DMS 273 treated with DMSO at 0.1 percent for 48 hours (cell line): ENCODE data around the gene SYTL1.

Experiments used
- DNase-seq: peaks from one replicate; lab custom pipeline; 2025; lab: John Stamatoyannopoulos, UW

The SYTL1 gene, protein sequence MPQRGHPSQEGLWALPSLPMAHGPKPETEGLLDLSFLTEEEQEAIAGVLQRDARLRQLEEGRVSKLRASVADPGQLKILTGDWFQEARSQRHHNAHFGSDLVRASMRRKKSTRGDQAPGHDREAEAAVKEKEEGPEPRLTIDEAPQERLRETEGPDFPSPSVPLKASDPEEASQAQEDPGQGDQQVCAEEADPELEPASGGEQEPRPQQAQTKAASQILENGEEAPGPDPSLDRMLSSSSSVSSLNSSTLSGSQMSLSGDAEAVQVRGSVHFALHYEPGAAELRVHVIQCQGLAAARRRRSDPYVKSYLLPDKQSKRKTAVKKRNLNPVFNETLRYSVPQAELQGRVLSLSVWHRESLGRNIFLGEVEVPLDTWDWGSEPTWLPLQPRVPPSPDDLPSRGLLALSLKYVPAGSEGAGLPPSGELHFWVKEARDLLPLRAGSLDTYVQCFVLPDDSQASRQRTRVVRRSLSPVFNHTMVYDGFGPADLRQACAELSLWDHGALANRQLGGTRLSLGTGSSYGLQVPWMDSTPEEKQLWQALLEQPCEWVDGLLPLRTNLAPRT

GRCh38 chr1:27341525-27342252, at the start of gene SYTL1:
TSS of gene SYTL1 (plus strand) at chr1:27342022. CDS start at chr1:27345335, 3,313 bp downstream.
- peak; percentile 47 for DNase-seq

- no peak for DNase-seq
Observed at GRCh38 chr1:27292106-27292505, 49.7 kb upstream of the SYTL1 start.

DNA sequence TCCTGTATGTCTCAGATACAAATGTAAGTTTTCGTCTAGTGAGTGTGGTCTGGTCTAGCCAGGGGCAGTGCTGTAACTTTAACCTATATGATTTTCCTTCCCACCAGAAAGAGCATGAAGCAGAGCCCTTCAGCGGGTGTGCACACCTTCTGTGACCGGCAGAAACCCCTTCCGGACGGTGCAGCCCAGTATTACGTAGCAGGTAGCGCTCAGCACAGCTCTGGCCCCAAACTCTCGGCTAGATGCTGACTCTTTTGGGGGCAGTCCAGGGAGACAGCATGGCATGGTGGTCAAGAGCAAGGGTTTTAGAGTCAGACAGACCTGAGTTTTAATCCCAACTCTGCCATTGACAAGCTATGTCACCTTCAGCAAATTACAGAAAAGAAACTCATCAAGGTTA, 47.9 kb upstream of the SYTL1 start:
- no peak for DNase-seq

- DNase-seq = no peak
Observed at GRCh38 chr1:27296773-27297291, 45.0 kb upstream of the SYTL1 start.

DNA sequence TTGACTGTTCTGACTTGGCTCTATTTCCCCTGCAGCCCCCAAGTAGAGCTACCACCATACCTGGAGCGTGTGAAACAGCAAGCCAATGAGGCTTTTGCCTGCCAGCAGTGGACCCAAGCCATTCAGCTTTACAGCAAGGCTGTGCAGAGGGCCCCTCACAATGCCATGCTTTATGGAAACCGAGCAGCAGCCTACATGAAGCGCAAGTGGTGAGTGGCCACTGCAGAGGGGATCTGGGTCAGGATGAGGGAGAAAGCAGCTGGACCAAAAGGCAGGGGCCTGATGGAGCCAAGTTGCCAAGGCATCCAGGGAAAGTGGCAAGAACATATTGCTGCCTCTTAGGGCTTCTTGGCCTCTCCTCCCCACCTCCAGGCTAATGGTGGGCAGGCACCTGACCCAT, 43.9 kb upstream of the SYTL1 start:
- DNase-seq = no peak

GRCh38 chr1:27298632-27299384, 43.0 kb upstream of the SYTL1 start:
- peak; percentile 28 for DNase-seq

- DNase-seq = no peak
Observed at GRCh38 chr1:27299385-27300271, 42.2 kb upstream of the SYTL1 start.

GRCh38 chr1:27300341-27301051, 41.3 kb upstream of the SYTL1 start:
- DNase-seq = peak; percentile 89

DNA sequence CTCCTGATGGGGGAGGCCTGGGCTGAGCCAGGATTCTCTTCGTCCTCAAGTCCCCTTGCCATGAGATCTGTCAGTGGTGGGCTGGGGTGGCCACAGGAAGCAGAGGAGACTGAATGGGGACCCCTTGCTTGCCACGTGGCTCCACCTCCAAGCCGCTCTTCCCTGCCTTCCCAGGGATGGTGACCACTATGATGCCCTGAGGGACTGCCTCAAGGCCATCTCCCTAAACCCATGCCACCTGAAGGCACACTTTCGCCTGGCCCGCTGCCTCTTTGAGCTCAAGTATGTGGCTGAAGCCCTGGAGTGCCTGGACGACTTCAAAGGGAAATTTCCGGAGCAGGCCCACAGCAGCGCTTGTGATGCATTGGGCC, 40.8 kb upstream of the SYTL1 start:
- DNase-seq = no peak

DNA sequence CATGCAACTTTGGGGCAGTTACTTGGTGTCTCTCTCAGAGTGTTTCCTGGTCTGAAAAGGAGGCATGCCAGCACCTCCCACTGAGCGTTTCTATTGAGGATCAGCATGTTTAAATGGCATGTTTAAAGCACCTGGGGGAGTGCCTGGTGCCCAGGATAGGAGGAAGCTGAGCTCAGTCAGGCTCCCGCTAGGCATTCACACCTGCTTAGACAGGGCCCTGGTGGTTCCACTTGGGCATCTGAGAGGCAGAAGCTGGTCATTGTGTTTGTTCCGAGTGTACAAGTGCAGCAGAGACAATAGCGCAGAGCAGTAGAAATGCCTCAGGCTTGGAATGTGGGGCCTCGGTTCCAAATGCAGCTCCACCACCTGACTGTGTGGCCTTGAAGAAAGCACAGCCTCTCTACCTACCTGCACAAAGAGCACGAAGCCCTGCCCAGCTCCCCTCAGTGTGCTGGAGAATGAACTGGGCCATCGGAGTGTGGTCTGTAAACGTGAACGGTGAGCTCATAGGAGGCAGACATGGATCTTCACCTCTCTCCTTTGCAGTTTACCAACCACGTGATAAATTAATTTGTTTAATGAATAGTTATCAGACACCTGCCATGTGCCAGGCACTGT, 40.1 kb upstream of the SYTL1 start:
- DNase-seq = no peak

GRCh38 chr1:27302612-27303011, 39.2 kb upstream of the SYTL1 start:
- no peak for DNase-seq

- no peak for DNase-seq
Observed at GRCh38 chr1:27303509-27303908, 38.3 kb upstream of the SYTL1 start.

DNA sequence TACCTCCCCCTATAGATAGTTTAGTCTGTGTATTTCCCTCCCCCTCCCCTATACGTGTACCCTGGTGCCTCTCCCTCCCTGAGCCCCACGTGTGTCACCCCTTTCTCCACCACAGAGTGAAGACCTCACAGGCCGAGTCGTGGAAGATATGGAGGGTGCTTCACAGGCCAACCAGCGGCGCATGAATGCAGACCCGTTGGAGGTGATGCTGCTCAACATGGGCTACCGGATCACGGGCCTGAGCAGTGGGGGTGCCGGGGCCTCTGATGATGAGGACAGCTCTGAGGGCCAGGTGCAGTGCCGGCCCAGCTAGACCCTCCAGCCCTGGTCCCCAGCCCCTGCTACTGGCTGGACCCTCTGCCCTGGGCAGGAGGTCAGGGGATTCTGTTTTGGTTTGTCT, 35.8 kb upstream of the SYTL1 start:
- DNase-seq = no peak

GRCh38 chr1:27306892-27307761, 34.7 kb upstream of the SYTL1 start:
- DNase-seq = no peak

GRCh38 chr1:27307874-27308598, 33.8 kb upstream of the SYTL1 start:
- no peak for DNase-seq

DNA sequence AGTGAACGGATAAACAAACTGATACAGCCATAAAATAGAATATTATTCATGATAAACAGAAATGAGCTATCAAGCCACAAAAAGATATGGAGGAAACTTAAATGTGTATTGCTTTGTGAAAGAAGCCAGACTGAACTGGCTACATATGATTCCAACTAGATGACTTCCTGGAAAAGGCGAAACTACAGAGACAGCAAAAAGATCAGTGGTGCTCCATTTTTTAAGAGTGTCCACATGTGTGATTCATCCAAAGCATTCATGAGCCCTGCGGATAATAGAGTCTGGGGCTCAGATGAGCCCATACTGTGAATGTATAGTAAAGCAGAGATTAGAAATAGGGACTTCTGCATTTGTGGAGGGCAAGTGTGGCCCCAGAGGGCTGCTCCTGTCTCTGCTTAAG, 27.7 kb upstream of the SYTL1 start:
- no peak for DNase-seq

GRCh38 chr1:27314737-27315136, 27.1 kb upstream of the SYTL1 start:
- DNase-seq = no peak

DNA sequence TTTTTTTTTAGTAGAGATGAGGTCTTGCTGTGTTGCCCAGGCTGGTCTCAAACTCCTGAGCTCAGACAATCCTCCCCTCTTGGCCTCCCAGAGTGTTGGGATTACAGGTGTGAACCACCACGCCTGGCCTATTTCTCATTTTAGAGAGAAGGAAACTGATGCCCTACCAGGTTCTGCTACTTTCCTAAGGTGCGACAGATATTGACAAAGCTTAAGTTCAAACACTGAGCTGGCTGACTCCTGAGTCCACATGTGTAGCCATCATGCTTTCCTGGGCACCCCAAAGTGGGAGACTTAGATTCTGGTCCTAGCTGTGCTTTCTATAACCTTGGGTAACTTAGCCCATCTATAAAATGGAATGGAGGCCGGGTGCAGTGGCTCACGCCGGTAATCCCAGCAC, 25.0 kb upstream of the SYTL1 start:
- no peak for DNase-seq
